Thyroid gland (tissue), 4 donors: ENCODE results near the gene WWTR1. TPM values are rescaled to one million over a fixed set of nuclear protein-coding genes. Genes with fewer than 3 reads are reported as not detected.

Experiments used
- DNase-seq, 2 donors: peaks; one replicate each; pipeline ENCODE4 v3.0.0-alpha.2; 2019
- H3K27ac ChIP-seq, 3 donors: fragments of 200-600 bp; sonication (generic); 1 replicate in 2 of 3; 2 replicates in 1 of 3; pipeline ENCODE4 v1.5.1; 2016 to 2019; ENCODE audit warnings: mild to moderate bottlenecking in 1 of 3, moderate library complexity in 1 of 3
- H3K27me3 ChIP-seq: fragments of 200-600 bp; sonication (generic); one replicate; pipeline ENCODE4 v1.5.1; 2019
- H3K36me3 ChIP-seq, 2 donors: fragments of 200-600 bp; sonication (generic); one replicate each; pipeline ENCODE4 v1.5.1; 2016 to 2019
- H3K4me1 ChIP-seq, 2 donors: fragments of 200-600 bp; sonication (generic); one replicate each; pipeline ENCODE4 v1.5.1; 2017 to 2019
- H3K4me3 ChIP-seq, 3 donors: fragments of 200-600 bp; sonication (generic); replicated peaks in 1 of 3; 1 replicate in 2 of 3; 2 replicates in 1 of 3; pipeline ENCODE4 v1.5.1; 2016; ENCODE audit warnings: mild to moderate bottlenecking in 1 of 3
- H3K9me3 ChIP-seq: fragments of 200-600 bp; sonication (generic); one replicate; pipeline ENCODE4 v1.5.1; 2017
- CTCF ChIP-seq, 6 experiments: fragments of 200-600 bp in 3 of 6; fragments of 450-650 bp in 3 of 6; sonication (generic) in 3 of 6; IDR thresholded peaks; one replicate each; pipeline ENCODE4 v1.5.1; 2016 to 2019; ENCODE audit warnings: antibody characterized with exemption in 6 of 6, mild to moderate bottlenecking in 2 of 6, inconsistent platforms in 1 of 6, moderate library complexity in 1 of 6
- POLR2A ChIP-seq, 2 donors: fragments of 450-650 bp; IDR thresholded peaks; one replicate each; pipeline ENCODE4 v1.6.1; 2017; ENCODE audit warnings: antibody characterized with exemption in 2 of 2, mild to moderate bottlenecking in 2 of 2, moderate library complexity in 1 of 2
- WGBS, 2 donors: methylation state at CpG; one replicate each; pipeline ENCODE4 v1.1.5; 2017; 5-methylcytosine and 5-hydroxymethylcytosine counted together
- intact Hi-C: fragments of 100-400 bp; cut with DNase I; formaldehyde crosslinking; loops from one replicate; pipeline ENCODE4 v1.15.1; 2023
- total RNA-seq, 4 donors: library from RNA; depleted of rRNA; stranded (reverse); fragments of >200 nt; gene quantifications; one replicate each; pipeline ENCODE4 v1.2.3, GENCODE V29; 2016

WWTR1 gene
- total RNA-seq, 4 donors from 2014 or later, result 56.7 to 87.6 (median 78.5) TPM

DNA sequence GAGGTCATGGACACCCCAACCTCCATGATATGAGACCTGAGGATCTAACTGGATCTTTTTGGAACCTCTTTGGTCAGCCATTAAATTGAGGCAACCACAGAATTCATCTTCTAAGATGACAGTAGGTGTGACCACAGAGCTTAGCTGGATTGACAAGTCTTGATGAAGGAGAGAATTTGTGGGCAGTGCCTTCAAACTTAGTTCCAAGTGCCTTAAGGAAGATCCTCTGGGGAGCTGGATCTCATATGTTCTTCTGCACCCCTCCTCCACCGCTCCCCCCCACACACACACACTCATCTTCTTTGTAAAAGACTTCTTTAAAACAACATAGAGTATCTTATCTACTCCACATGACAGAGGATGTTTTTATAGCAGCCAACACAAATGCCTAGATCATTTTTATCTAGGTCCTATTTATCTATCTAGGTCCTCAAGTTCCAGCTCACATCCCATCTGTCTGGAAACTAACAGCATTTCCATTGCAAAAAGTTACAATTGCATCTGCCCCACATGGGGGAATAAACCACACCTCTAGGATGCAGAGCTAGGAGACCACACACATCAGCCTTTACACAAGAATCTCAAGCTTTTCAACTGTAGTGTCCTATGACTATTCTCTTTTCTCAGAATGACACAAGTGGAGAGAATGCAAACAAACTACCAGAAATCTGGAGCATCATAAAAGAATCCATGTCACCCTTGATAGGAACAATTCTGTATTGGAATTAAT, 37.4 kb downstream of the WWTR1 start:
- Histone ChIP-seq H3K9me3 (no peaks in the 10 kb centered on the region), H3K4me1 (peaks cover 17 to 51% of the 10 kb centered on the region in 2 donors), H3K36me3 (no peaks in the 10 kb centered on the region), H3K27me3 (no peaks in the 10 kb centered on the region), H3K27ac (peak overlapping the region in 1 of 3 donors; percentile 13), H3K4me3 (no peak overlapping the region)
- DNase-seq, result no peak
- intact Hi-C loops, result no loop called here
- no peak for TF ChIP-seq POLR2A (IDR thresholded peaks at IDR 0.05)
- no peak for TF ChIP-seq CTCF (IDR thresholded peaks at IDR 0.05)
- WGBS, 2 donors, result 77 to 85% methylated on average over 1 of the region's 1 CpG

GRCh38 chr3:149619136-149619535, 38.7 kb downstream of the WWTR1 start:
- 62 to 69% methylated on average over 4 of the region's 4 CpGs for WGBS, 2 donors
- intact Hi-C loops, result no loop called here
- Histone ChIP-seq H3K36me3 (no peaks in the 10 kb centered on the region), H3K4me3 (no peak overlapping the region), H3K27ac (peak overlapping the region in 2 of 3 donors; percentile 21 to 27), H3K27me3 (no peaks in the 10 kb centered on the region), H3K4me1 (peaks cover 17 to 47% of the 10 kb centered on the region in 2 donors), H3K9me3 (no peaks in the 10 kb centered on the region)
- no peak for DNase-seq
- TF ChIP-seq POLR2A (IDR thresholded peaks at IDR 0.05), result no peak
- no peak for TF ChIP-seq CTCF (IDR thresholded peaks at IDR 0.05)

DNA sequence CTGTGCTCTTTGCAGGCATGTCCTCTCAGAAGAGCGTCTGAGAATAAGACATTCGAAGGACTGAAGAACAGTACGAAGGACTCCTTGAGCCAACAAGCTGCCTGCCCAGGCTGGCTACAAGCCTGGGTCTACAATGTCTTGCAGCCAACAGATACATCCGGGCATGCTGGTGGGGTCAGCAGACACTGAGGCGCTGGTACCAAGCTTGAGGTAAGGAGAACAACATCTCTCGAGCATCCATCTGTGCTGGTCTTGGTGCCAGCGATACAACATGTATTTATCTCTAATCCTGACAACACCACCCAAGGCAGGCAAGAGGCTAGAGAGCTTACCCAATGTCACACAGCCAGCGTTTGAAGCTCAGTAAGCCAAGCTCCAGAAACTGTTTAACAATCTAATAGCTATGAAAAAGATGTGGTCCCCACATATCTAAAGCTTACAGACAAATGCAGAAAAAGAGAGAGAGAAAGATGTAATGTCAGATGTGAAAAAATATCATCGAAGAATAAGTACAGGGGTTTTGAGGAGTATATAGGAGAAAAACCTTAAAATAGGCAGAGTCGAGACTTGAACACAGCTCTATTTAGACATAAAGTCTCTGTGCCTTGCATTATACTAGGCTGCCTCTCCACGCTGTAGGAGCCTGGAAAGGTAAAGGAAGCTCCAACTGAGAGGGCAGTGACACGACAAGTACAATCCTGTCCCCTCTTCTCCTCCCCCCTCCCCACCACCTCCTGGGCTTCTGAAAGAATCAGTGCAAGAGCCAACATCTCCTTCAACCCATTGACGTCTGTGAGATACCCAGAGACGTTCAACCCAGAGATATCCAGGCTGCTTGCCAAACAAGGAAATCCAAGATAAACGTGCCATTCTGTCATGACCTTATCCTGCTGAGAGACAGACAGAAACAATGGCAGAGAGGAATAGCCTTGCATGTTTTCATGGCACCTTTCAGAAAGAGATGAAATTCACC, 39.4 kb downstream of the WWTR1 start:
- Histone ChIP-seq H3K27ac (peak overlapping the region in 2 of 3 donors; percentile 27 to 34), H3K36me3 (no peaks in the 10 kb centered on the region), H3K27me3 (no peaks in the 10 kb centered on the region), H3K4me1 (peaks cover 17 to 47% of the 10 kb centered on the region in 2 donors), H3K4me3 (no peak overlapping the region), H3K9me3 (no peaks in the 10 kb centered on the region)
- WGBS, 2 donors, result 63 to 66% methylated on average over 15 of the region's 15 CpGs
- intact Hi-C loops, result no loop called here
- no peak for TF ChIP-seq POLR2A (IDR thresholded peaks at IDR 0.05)
- TF ChIP-seq CTCF (IDR thresholded peaks at IDR 0.05), result no peak
- DNase-seq, result no peak

DNA sequence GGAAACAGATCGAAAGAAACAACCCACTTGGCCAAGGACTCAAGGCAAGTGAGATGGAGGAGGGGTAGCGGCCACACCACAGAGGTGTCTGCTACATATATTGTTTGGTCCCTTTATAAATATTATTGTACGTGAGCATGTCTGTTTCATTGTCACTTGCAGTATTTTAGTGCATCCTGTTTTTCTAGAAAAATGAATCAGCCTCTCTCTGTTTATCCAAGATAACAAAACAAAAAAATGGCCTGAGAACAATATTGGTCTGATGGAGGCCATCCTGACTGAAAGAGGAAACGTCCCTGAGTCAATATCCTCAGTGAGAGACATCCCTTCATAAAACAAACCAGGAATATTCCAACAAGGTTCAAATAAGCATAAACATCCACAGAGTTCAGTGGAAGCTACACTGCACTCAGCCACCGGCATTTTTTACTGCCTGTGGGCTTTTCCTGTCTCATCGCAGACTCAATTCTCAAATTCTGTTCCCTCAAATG, 42.0 kb downstream of the WWTR1 start:
- Histone ChIP-seq H3K27ac (peak overlapping the region; percentile 40 to 63 (median 46)), H3K4me3 (no peak overlapping the region), H3K36me3 (no peaks in the 10 kb centered on the region), H3K4me1 (peaks cover 20 to 41% of the 10 kb centered on the region in 2 donors), H3K27me3 (no peaks in the 10 kb centered on the region), H3K9me3 (no peaks in the 10 kb centered on the region)
- DNase-seq, result no peak
- peak in 1 of 2 donors; percentile 31 for TF ChIP-seq POLR2A (IDR thresholded peaks at IDR 0.05)
- no peak for TF ChIP-seq CTCF (IDR thresholded peaks at IDR 0.05)
- intact Hi-C loops, result no loop called here
- WGBS, 2 donors, result 77 to 78% methylated on average over 6 of the region's 6 CpGs
